Mesendoderm (in vitro differentiated cells): Measurements from ENCODE around the gene SPG7.

Experiments
- DNase-seq: peaks from one replicate; pipeline ENCODE4 v3.0.0; 2013
- H2AK5ac ChIP-seq: 2 replicates; pipeline ENCODE4 v1.6.1; 2013; ENCODE audit warnings: low read length, inconsistent platforms
- H2BK120ac ChIP-seq: 2 replicates; pipeline ENCODE4 v1.6.1; 2013; ENCODE audit warnings: low read depth, mild to moderate bottlenecking, low read length, moderate library complexity, mixed read lengths
- H2BK15ac ChIP-seq: replicated peaks from 2 replicates; pipeline ENCODE4 v1.6.1; 2013; ENCODE audit warnings: low read depth, mild to moderate bottlenecking, moderate library complexity
- H2BK5ac ChIP-seq: 2 replicates; pipeline ENCODE4 v1.6.1; 2013; ENCODE audit warnings: low read length, inconsistent platforms
- H3K18ac ChIP-seq: 2 replicates; pipeline ENCODE4 v1.6.1; 2013; ENCODE audit warnings: mild to moderate bottlenecking, low read length, mixed read lengths
- H3K23ac ChIP-seq: one replicate; pipeline ENCODE4 v1.6.1; 2013; ENCODE audit warnings: low read length
- H3K27ac ChIP-seq: 2 replicates; pipeline ENCODE4 v1.5.1; 2013; ENCODE audit warnings: low read depth, mild to moderate bottlenecking, inconsistent platforms, low read length, moderate library complexity
- H3K27me3 ChIP-seq: 2 replicates; pipeline ENCODE4 v1.6.1; 2013; ENCODE audit warnings: low read length, control low read depth, mild to moderate bottlenecking, inconsistent platforms; ENCODE audit not compliant: insufficient read depth, poor library complexity
- H3K36me3 ChIP-seq: 2 replicates; pipeline ENCODE4 v1.6.1; 2013; ENCODE audit warnings: low read length, inconsistent platforms; ENCODE audit not compliant: control insufficient read depth, insufficient read depth
- H3K4ac ChIP-seq: one replicate; pipeline ENCODE4 v1.6.1; 2013; ENCODE audit warnings: low read depth, mild to moderate bottlenecking, low read length, moderate library complexity
- H3K4me1 ChIP-seq: 2 replicates; pipeline ENCODE4 v1.6.1; 2013; ENCODE audit warnings: low read depth, low read length, inconsistent platforms; ENCODE audit not compliant: control insufficient read depth
- H3K4me2 ChIP-seq: 2 replicates; pipeline ENCODE4 v1.6.1; 2013; ENCODE audit warnings: low read length
- H3K4me3 ChIP-seq: 2 replicates; pipeline ENCODE4 v1.5.1; 2013; ENCODE audit warnings: mild to moderate bottlenecking, low read length
- H3K56ac ChIP-seq: one replicate; pipeline ENCODE4 v1.6.1; 2013; ENCODE audit warnings: low read length
- H3K79me1 ChIP-seq: 2 replicates; pipeline ENCODE4 v1.6.1; 2013; ENCODE audit warnings: low read length, inconsistent platforms
- H3K79me2 ChIP-seq: 2 replicates; pipeline ENCODE4 v1.6.1; 2013; ENCODE audit warnings: mild to moderate bottlenecking, low read length; ENCODE audit not compliant: control insufficient read depth, insufficient read depth
- H3K9ac ChIP-seq: 2 replicates; pipeline ENCODE4 v1.6.1; 2013; ENCODE audit warnings: low read length, inconsistent platforms
- H4K5ac ChIP-seq: one replicate; pipeline ENCODE4 v1.6.1; 2013; ENCODE audit warnings: low read length
- H4K8ac ChIP-seq: one replicate; pipeline ENCODE4 v1.6.1; 2013; ENCODE audit warnings: low read depth, mild to moderate bottlenecking, control low read depth, low read length, moderate library complexity
- WGBS: extraction: QIAGEN DNeasy Blood & Tissue Kit; methylation state at CpG from one replicate; pipeline ENCODE4 v1.1.7; 2013; ENCODE audit warnings: low lambda C conversion rate, missing lambda C conversion rate; ENCODE audit not compliant: insufficient coverage; ENCODE audit errors: extremely low coverage; 5-methylcytosine and 5-hydroxymethylcytosine counted together

SPG7 gene

GRCh38 chr16:89561142-89561883 is 53.1 kb downstream of the SPG7 start:
- H3K56ac ChIP-seq = peak overlapping the region; percentile 96
- peak overlapping the region; percentile 97 for H3K9ac ChIP-seq
- no peak for DNase-seq
- H2BK120ac ChIP-seq = no peak overlapping the region
- H3K18ac ChIP-seq = peak overlapping the region; percentile 62
- WGBS = no CpG with 5 or more reads among the region's 58 CpGs
- H3K36me3 ChIP-seq = peaks cover 24% of the 10 kb centered on the region
- H3K79me2 ChIP-seq = peaks cover 28% of the 10 kb centered on the region
- peak overlapping the region; percentile 15 for H3K23ac ChIP-seq
- no peak overlapping the region for H4K8ac ChIP-seq
- peaks cover 15% of the 10 kb centered on the region for H3K79me1 ChIP-seq
- H3K4ac ChIP-seq = peak overlapping the region; percentile 98
- no peak overlapping the region for H4K5ac ChIP-seq
- H3K4me2 ChIP-seq = peak overlapping the region; percentile 68
- peak overlapping the region; percentile 91 for H3K4me3 ChIP-seq
- H3K4me1 ChIP-seq = peaks cover 2% of the 10 kb centered on the region
- H3K27ac ChIP-seq = peak overlapping the region; percentile 80
- no peaks in the 10 kb centered on the region for H3K27me3 ChIP-seq
- no peak overlapping the region for H2BK5ac ChIP-seq
- H2AK5ac ChIP-seq = no peak overlapping the region
- no peak overlapping the region for H2BK15ac ChIP-seq

GRCh38 chr16:89561884-89562599 is 53.8 kb downstream of the SPG7 start:
- Histone ChIP-seq H3K4me2 (peak overlapping the region; percentile 68), H3K79me2 (peaks cover 28% of the 10 kb centered on the region), H4K8ac (no peak overlapping the region), H3K4me3 (peak overlapping the region; percentile 91), H3K18ac (no peak overlapping the region), H3K27ac (no peak overlapping the region), H2AK5ac (no peak overlapping the region), H4K5ac (no peak overlapping the region), H3K56ac (peak overlapping the region; percentile 96), H3K36me3 (peaks cover 24% of the 10 kb centered on the region), H3K79me1 (peaks cover 15% of the 10 kb centered on the region), H2BK5ac (no peak overlapping the region), H2BK15ac (no peak overlapping the region), H3K4ac (no peak overlapping the region), H3K4me1 (peaks cover 2% of the 10 kb centered on the region), H2BK120ac (no peak overlapping the region), H3K9ac (peak overlapping the region; percentile 97), H3K23ac (no peak overlapping the region), H3K27me3 (no peaks in the 10 kb centered on the region)
- no peak for DNase-seq
- WGBS = no CpG with 5 or more reads among the region's 23 CpGs

DNA sequence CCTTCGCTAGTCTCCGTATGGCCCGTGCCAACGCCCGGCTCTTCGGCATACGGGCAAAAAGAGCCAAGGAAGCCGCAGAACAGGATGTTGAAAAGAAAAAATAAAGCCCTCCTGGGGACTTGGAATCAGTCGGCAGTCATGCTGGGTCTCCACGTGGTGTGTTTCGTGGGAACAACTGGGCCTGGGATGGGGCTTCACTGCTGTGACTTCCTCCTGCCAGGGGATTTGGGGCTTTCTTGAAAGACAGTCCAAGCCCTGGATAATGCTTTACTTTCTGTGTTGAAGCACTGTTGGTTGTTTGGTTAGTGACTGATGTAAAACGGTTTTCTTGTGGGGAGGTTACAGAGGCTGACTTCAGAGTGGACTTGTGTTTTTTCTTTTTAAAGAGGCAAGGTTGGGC is 54.7 kb downstream of the SPG7 start:
- H3K79me2 ChIP-seq = peaks cover 28% of the 10 kb centered on the region
- no peak overlapping the region for H2AK5ac ChIP-seq
- peak overlapping the region; percentile 97 for H3K9ac ChIP-seq
- H3K4me1 ChIP-seq = peaks cover 2% of the 10 kb centered on the region
- H3K27me3 ChIP-seq = no peaks in the 10 kb centered on the region
- H3K36me3 ChIP-seq = peaks cover 24% of the 10 kb centered on the region
- no peak overlapping the region for H2BK15ac ChIP-seq
- H3K23ac ChIP-seq = no peak overlapping the region
- H3K4ac ChIP-seq = no peak overlapping the region
- peak overlapping the region; percentile 36 for H3K4me2 ChIP-seq
- no peak overlapping the region for H4K5ac ChIP-seq
- no peak overlapping the region for H4K8ac ChIP-seq
- H3K27ac ChIP-seq = no peak overlapping the region
- no peak for DNase-seq
- H3K4me3 ChIP-seq = no peak overlapping the region
- peaks cover 15% of the 10 kb centered on the region for H3K79me1 ChIP-seq
- no CpG with 5 or more reads among the region's 12 CpGs for WGBS
- no peak overlapping the region for H2BK120ac ChIP-seq
- no peak overlapping the region for H3K18ac ChIP-seq
- no peak overlapping the region for H2BK5ac ChIP-seq
- H3K56ac ChIP-seq = peak overlapping the region; percentile 25

GRCh38 chr16:89563639-89564392 is 55.6 kb downstream of the SPG7 start:
- Histone ChIP-seq H3K23ac (no peak overlapping the region), H2AK5ac (no peak overlapping the region), H4K8ac (no peak overlapping the region), H2BK15ac (no peak overlapping the region), H3K27me3 (no peaks in the 10 kb centered on the region), H3K27ac (no peak overlapping the region), H3K36me3 (peaks cover 24% of the 10 kb centered on the region), H3K4me2 (peak overlapping the region; percentile 41), H3K4me3 (no peak overlapping the region), H2BK120ac (no peak overlapping the region), H3K18ac (no peak overlapping the region), H3K79me1 (peaks cover 15% of the 10 kb centered on the region), H4K5ac (no peak overlapping the region), H3K56ac (peak overlapping the region; percentile 50), H3K9ac (peak overlapping the region; percentile 49), H2BK5ac (no peak overlapping the region), H3K79me2 (peaks cover 28% of the 10 kb centered on the region), H3K4me1 (peaks cover 2% of the 10 kb centered on the region), H3K4ac (no peak overlapping the region)
- DNase-seq = no peak
- WGBS = no CpG with 5 or more reads among the region's 12 CpGs

- no peak for DNase-seq
- peak overlapping the region; percentile 12 for H3K56ac ChIP-seq
- peaks cover 2% of the 10 kb centered on the region for H3K4me1 ChIP-seq
- peak overlapping the region; percentile 49 for H3K9ac ChIP-seq
- H4K8ac ChIP-seq = no peak overlapping the region
- no peak overlapping the region for H3K23ac ChIP-seq
- peaks cover 28% of the 10 kb centered on the region for H3K79me2 ChIP-seq
- WGBS = no CpG with 5 or more reads among the region's 22 CpGs
- H2BK5ac ChIP-seq = no peak overlapping the region
- no peaks in the 10 kb centered on the region for H3K27me3 ChIP-seq
- no peak overlapping the region for H3K4me3 ChIP-seq
- peak overlapping the region; percentile 13 for H3K4me2 ChIP-seq
- H3K36me3 ChIP-seq = peaks cover 24% of the 10 kb centered on the region
- H2AK5ac ChIP-seq = no peak overlapping the region
- no peak overlapping the region for H3K4ac ChIP-seq
- H2BK120ac ChIP-seq = no peak overlapping the region
- no peak overlapping the region for H3K18ac ChIP-seq
- no peak overlapping the region for H4K5ac ChIP-seq
- no peak overlapping the region for H3K27ac ChIP-seq
- H2BK15ac ChIP-seq = no peak overlapping the region
- peaks cover 15% of the 10 kb centered on the region for H3K79me1 ChIP-seq
These were observed 56.5 kb downstream of the SPG7 start for GRCh38 chr16:89564476-89565255.
